ENCODE results near the gene RASSF4. TPM values are rescaled to one million over a fixed set of nuclear protein-coding genes. Genes with fewer than 3 reads are reported as not detected.

Gene RASSF4
- total RNA-seq, 1 donor from 2014 or later, result 2.0 TPM

DNA sequence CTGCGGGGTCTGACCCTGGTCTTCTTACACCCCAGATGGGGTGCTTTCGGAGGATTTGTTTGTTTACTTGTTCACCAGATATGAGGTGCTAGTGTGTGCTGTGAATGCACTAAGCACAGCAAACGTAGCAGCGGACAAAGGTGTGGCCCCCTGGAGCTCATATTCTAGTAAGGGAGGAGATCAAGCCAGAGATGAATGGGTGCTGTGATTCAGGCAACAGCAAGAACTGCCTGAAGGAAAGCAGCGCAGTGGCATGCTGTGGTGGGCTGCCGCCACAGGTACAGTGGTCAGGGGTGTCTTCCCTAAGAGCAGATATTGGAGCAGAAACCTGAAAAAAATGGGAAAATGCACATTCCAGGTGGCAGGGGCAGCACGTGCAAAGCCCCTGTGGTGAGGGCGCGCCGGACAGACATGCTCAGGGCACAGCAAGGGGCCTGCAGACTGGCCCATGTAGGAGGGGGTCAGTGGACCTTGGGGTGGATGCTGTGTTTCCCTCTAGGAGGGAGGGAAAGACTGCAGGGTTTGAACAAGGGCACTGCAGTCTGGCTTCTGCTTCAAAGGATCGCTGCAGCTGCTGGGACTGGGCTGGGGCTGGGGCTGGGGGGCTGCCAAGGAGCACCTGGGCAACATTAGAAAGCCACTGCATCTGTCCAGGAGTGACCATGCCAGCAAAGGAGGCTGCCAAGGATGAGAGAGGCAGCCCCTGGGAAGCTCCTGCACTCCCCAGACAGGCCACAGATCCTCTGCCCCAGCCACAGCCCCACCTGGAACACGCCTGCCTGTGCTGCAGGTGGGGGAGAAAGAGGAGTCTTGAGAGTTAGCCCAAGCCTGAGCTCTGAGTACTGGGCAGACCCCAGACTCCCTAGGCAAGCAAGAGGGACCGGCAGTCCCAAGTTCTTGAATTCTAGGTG is 19.9 kb downstream of the RASSF4 start:
- Mint-ChIP-seq H3K4me3 (no peak overlapping the region), H3K27ac (no peak overlapping the region), H3K9me3 (no peaks in the 10 kb centered on the region), H3K27me3 (peaks cover 2% of the 10 kb centered on the region), H3K4me1 (peaks cover 3% of the 10 kb centered on the region), H3K36me3 (ENCODE audit: low read depth) (no peaks in the 10 kb centered on the region)
- TF ChIP-seq, protein P1, sequence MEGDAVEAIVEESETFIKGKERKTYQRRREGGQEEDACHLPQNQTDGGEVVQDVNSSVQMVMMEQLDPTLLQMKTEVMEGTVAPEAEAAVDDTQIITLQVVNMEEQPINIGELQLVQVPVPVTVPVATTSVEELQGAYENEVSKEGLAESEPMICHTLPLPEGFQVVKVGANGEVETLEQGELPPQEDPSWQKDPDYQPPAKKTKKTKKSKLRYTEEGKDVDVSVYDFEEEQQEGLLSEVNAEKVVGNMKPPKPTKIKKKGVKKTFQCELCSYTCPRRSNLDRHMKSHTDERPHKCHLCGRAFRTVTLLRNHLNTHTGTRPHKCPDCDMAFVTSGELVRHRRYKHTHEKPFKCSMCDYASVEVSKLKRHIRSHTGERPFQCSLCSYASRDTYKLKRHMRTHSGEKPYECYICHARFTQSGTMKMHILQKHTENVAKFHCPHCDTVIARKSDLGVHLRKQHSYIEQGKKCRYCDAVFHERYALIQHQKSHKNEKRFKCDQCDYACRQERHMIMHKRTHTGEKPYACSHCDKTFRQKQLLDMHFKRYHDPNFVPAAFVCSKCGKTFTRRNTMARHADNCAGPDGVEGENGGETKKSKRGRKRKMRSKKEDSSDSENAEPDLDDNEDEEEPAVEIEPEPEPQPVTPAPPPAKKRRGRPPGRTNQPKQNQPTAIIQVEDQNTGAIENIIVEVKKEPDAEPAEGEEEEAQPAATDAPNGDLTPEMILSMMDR (IDR thresholded peaks at IDR 0.05), result no peak
- ATAC-seq (ENCODE audit: low read depth) (no peak), DNase-seq (no peak)
- CTCF ChIA-PET, result interaction anchor here (1.2 to 4.2 kb wide), 3 partner anchors 44 to 47 kb away, joined by 3 to 50 read pairs (median 5); no protein-coding TSS in a partner anchor
- intact Hi-C loops (cut with micrococcal nuclease), result no loop called here
- POLR2A ChIA-PET, result no interaction called here

DNA sequence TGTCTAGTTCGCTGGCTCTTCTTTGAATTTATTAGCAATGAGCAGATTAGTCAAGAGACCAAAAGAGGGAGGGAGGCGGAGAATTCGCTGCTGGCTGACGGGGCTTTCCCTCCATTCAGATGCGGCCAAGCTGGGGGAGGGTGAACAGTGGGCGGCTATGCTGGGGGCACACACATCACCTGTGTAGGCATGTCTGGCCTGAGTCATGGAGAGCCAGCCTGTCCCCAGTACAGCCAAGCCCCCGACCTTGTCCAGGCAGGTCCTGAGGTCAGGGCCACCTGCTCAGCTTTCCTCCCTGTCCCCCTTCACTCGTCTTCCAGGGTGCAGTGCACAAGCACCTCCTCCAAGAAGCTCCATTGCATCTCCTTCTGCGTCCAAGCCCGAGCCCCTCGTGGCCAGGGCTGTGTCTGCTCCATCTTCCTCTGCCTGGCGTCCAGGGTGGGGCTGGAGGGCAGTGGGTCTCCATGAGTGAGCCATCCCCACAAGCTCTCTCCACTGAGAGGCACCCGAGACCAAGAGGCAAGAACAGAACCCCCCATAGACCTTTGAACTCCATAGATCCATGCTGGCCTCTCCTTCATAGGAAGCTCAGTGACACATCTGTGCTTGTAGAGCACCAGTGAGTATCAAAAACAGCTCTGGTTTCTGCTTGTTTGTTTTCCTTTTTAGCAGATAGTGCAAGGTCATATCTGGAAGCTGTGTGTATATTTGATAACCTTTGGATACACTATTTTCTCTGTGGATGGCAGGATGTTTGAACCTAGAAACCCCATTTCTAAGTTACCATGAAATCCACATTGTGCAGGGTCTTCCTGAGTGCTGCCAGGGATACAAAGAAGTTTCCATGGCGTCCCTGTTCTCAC is 20.9 kb downstream of the RASSF4 start:
- CTCF ChIA-PET, result interaction anchor here (1.2 kb wide), 1 partner anchor 48 kb away, joined by 5 read pairs; no protein-coding TSS in a partner anchor
- peaks cover 2% of the 10 kb centered on the region for H3K27me3 Mint-ChIP-seq

DNA sequence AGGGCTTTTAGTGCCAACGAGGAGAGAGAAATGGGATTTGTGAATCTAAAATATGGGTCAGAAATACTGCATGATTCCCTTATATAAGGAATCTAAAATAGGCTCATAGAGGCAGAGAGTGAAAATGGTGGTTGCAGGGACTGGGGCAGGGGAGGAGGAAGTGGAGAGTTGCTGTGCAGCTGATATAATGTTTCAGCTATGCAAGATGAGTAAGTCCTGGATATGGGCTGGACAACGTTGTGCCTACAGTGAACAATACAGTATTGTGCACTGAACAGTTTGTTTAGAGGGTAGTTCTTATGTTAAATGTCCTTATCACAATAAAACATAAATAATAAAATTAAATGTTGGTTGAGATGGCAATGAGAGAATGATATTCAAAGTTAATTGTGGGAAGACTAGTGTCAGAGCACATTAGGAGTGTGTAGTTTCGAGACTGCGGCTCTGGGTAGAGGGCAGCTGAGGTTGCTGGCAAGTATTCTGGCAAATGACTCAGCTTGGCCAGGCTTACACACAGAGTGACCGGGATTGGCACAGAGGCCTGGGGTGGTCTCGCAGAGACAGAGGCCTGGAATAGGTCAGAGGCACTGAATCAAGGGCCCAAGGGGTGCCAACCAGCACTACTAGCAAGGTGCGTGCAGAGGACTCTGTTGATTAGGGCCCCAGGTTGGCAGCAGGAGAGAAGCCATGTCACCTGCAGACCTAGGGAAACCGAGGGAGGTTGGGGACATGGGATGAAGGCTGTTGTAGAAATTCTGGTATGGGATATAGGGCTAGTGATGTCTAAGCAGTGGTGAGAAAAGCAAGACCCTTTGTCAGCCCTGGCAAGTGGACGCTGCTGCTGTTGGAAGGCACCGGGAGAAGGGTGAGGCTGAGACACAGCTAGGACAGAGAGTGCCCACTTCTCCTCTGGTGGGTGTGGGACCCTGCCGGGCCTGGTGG is 21.8 kb downstream of the RASSF4 start:
- Mint-ChIP-seq H3K4me3 (no peak overlapping the region), H3K9me3 (no peaks in the 10 kb centered on the region), H3K27me3 (peaks cover 2% of the 10 kb centered on the region), H3K27ac (no peak overlapping the region), H3K36me3 (ENCODE audit: low read depth) (no peaks in the 10 kb centered on the region), H3K4me1 (no peaks in the 10 kb centered on the region)
- ChIA-PET CTCF (no interaction called here), POLR2A (no interaction called here)
- intact Hi-C loops (cut with micrococcal nuclease), result no loop called here
- TF ChIP-seq, protein P1 (IDR thresholded peaks at IDR 0.05), result no peak
- ATAC-seq (ENCODE audit: low read depth) (no peak), DNase-seq (no peak)

More for the DNA sequence above, 20.9 kb downstream of the RASSF4 start:
- Mint-ChIP-seq H3K4me1 (no peaks in the 10 kb centered on the region), H3K4me3 (no peak overlapping the region), H3K27ac (no peak overlapping the region), H3K9me3 (no peaks in the 10 kb centered on the region), H3K36me3 (ENCODE audit: low read depth) (no peaks in the 10 kb centered on the region)
- DNase-seq (no peak), ATAC-seq (ENCODE audit: low read depth) (no peak)
- POLR2A ChIA-PET, result no interaction called here
- TF ChIP-seq, protein P1 (IDR thresholded peaks at IDR 0.05), result no peak
- intact Hi-C loops (cut with micrococcal nuclease), result no loop called here

DNA sequence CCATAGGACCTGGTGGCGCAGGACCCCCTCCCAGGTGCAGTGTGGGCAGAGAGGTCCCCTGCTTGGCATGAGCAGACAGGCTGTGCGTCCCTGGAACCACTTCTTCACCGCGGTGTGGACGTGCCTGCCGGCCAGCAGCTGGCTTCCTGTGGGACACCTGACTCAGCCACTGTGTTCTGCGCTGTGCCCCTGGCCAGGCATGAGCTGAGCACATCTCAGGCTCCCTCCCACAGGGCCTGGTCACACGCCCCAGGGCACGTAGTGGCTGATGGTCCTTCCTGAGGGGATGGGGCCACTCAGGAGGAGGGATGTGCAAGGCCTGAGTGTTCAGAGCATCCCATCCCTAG is 22.5 kb downstream of the RASSF4 start:
- peaks cover 2% of the 10 kb centered on the region for H3K27me3 Mint-ChIP-seq
- intact Hi-C loops (cut with micrococcal nuclease), result no loop called here
- TF ChIP-seq, protein P1 (IDR thresholded peaks at IDR 0.05), result no peak
- no peaks in the 10 kb centered on the region for H3K36me3 Mint-ChIP-seq (ENCODE audit: low read depth)
- POLR2A ChIA-PET, result no interaction called here
- no peaks in the 10 kb centered on the region for H3K9me3 Mint-ChIP-seq
- H3K27ac Mint-ChIP-seq, result no peak overlapping the region
- DNase-seq (no peak), ATAC-seq (ENCODE audit: low read depth) (no peak)
- no peak overlapping the region for H3K4me3 Mint-ChIP-seq
- CTCF ChIA-PET, result no interaction called here
- H3K4me1 Mint-ChIP-seq, result no peaks in the 10 kb centered on the region

Data from activated B cell treated with CpG ODN at 0.5 μM for 24 hours (primary cell).